Body of pancreas (tissue), 4 donors: ENCODE data around the gene PARP2. TPM values are rescaled to one million over a fixed set of nuclear protein-coding genes. Genes with fewer than 3 reads are reported as not detected.

Source experiments
- ATAC-seq: fragments of 150-250 bp; one replicate; pipeline ENCODE4 v1.9.1; 2016
- DNase-seq, 4 donors: peaks; one replicate each; pipeline ENCODE4 v3.0.0-alpha.2; 2019
- H3K27ac ChIP-seq, 4 donors: fragments of 200-600 bp; sonication (generic); 1 replicate in 3 of 4; 2 replicates in 1 of 4; pipeline versions ENCODE4 v1.5.1 to v1.6.1; 2016 to 2019; ENCODE audit warnings: mild to moderate bottlenecking in 1 of 4, mixed read lengths in 1 of 4, moderate library complexity in 1 of 4
- H3K27me3 ChIP-seq, 2 donors: fragments of 200-600 bp; sonication (generic); one replicate each; pipeline ENCODE4 v1.6.0; 2016; ENCODE audit warnings: mild to moderate bottlenecking in 1 of 2
- H3K36me3 ChIP-seq, 2 donors: fragments of 200-600 bp; sonication (generic); replicated peaks in 1 of 2; 2 replicates each; pipeline ENCODE4 v1.5.1; 2016; ENCODE audit warnings: low read depth in 2 of 2; ENCODE audit not compliant: insufficient read depth in 1 of 2
- H3K4me1 ChIP-seq: fragments of 200-600 bp; sonication (generic); one replicate; pipeline ENCODE4 v1.6.0; 2016
- H3K4me3 ChIP-seq, 2 donors: fragments of 200-600 bp; sonication (generic); 1 replicate in 1 of 2; 2 replicates in 1 of 2; pipeline ENCODE4 v1.5.1; 2016 to 2019
- H3K9me3 ChIP-seq, 3 donors: fragments of 200-600 bp; sonication (generic); 1 replicate in 2 of 3; 2 replicates in 1 of 3; pipeline ENCODE4 v1.5.1; 2016
- POLR2A ChIP-seq, 3 donors: fragments of 450-650 bp; IDR thresholded peaks; one replicate each; pipeline ENCODE4 v1.6.1; 2016; ENCODE audit warnings: antibody characterized with exemption in 3 of 3, mild to moderate bottlenecking in 2 of 3
- WGBS, 2 donors: methylation state at CpG; one replicate each; pipeline ENCODE4 v1.1.5; 2017; 5-methylcytosine and 5-hydroxymethylcytosine counted together
- intact Hi-C: fragments of 100-400 bp; cut with DNase I; formaldehyde crosslinking; loops from one replicate; pipeline ENCODE4 v1.15.1; 2023
- total RNA-seq, 2 donors: library from RNA; depleted of rRNA; stranded (reverse); fragments of >200 nt; gene quantifications; one replicate each; pipeline ENCODE4 v1.1.0, GENCODE V29; 2016
- TF ChIP-seq, protein P1 (sequence below), 7 experiments: fragments of 450-650 bp in 4 of 7; fragments of 200-600 bp in 3 of 7; sonication (generic) in 3 of 7; IDR thresholded peaks; one replicate each; pipeline ENCODE4 v1.5.1; 2016 to 2019; ENCODE audit warnings: antibody characterized with exemption in 7 of 7

PARP2 gene
- total RNA-seq, 2 donors from 2014 or later = 5.6 to 11.7 TPM

GRCh38 chr14:20375471-20375870 is 32.0 kb downstream of the PARP2 start:
- H3K36me3 ChIP-seq = peaks cover 0 to 69% of the 10 kb centered on the region in 2 donors
- peaks cover 6% of the 10 kb centered on the region for H3K4me1 ChIP-seq
- DNase-seq = peak in 1 of 4 donors; percentile 28
- TF ChIP-seq POLR2A (IDR thresholded peaks at IDR 0.05) = no peak
- TF ChIP-seq, protein P1, sequence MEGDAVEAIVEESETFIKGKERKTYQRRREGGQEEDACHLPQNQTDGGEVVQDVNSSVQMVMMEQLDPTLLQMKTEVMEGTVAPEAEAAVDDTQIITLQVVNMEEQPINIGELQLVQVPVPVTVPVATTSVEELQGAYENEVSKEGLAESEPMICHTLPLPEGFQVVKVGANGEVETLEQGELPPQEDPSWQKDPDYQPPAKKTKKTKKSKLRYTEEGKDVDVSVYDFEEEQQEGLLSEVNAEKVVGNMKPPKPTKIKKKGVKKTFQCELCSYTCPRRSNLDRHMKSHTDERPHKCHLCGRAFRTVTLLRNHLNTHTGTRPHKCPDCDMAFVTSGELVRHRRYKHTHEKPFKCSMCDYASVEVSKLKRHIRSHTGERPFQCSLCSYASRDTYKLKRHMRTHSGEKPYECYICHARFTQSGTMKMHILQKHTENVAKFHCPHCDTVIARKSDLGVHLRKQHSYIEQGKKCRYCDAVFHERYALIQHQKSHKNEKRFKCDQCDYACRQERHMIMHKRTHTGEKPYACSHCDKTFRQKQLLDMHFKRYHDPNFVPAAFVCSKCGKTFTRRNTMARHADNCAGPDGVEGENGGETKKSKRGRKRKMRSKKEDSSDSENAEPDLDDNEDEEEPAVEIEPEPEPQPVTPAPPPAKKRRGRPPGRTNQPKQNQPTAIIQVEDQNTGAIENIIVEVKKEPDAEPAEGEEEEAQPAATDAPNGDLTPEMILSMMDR (IDR thresholded peaks at IDR 0.05) = no peak
- 42 to 54% methylated on average over 3 of the region's 3 CpGs for WGBS, 2 donors
- H3K4me3 ChIP-seq = no peak overlapping the region
- no peaks in the 10 kb centered on the region for H3K9me3 ChIP-seq
- peak; percentile 47 for ATAC-seq
- no peaks in the 10 kb centered on the region for H3K27me3 ChIP-seq
- H3K27ac ChIP-seq = no peak overlapping the region
- intact Hi-C loops = no loop called here

DNA sequence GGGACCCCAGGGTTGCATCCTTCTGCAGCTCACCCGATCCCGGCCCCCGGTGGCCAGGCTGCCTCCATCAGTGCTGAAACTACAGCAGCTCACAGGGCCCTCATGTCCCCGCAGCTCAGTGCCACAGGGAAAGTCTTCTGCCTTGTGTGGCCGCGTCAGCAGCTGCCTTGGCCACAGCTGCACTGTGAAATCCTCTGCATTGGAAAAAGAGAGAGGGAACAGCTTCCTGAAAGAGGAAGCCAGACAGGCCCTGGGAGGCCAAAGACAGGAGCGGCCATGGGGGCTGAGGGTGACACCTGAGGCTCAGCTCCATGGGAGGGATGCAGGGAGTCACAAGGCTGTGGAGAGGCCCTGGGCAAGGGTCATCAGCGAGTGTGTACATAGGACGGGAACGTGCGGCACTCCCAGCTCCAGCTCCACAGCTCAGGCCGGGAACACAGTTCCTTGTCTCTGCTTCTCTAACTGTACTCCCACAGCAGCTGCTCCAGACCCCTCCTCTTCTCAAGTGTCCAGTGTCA is 32.7 kb downstream of the PARP2 start:
- H3K27ac ChIP-seq = no peak overlapping the region
- intact Hi-C loops = no loop called here
- no peaks in the 10 kb centered on the region for H3K9me3 ChIP-seq
- H3K4me3 ChIP-seq = no peak overlapping the region
- no peak for TF ChIP-seq POLR2A (IDR thresholded peaks at IDR 0.05)
- TF ChIP-seq, protein P1 (IDR thresholded peaks at IDR 0.05) = no peak
- DNase-seq = no peak
- ATAC-seq = no peak
- WGBS, 2 donors = 92% methylated on average over 12 of the region's 12 CpGs
- peaks cover 0 to 63% of the 10 kb centered on the region in 2 donors for H3K36me3 ChIP-seq
- no peaks in the 10 kb centered on the region for H3K27me3 ChIP-seq
- H3K4me1 ChIP-seq = peaks cover 6% of the 10 kb centered on the region

- H3K27ac ChIP-seq = no peak overlapping the region
- WGBS, 2 donors = 87 to 100% methylated on average over 2 of the region's 2 CpGs
- H3K27me3 ChIP-seq = no peaks in the 10 kb centered on the region
- DNase-seq (no peak), ATAC-seq (no peak)
- no peaks in the 10 kb centered on the region for H3K9me3 ChIP-seq
- H3K4me1 ChIP-seq = peaks cover 6% of the 10 kb centered on the region
- peaks cover 5 to 64% of the 10 kb centered on the region in 2 donors for H3K36me3 ChIP-seq
- no peak for TF ChIP-seq POLR2A (IDR thresholded peaks at IDR 0.05)
- TF ChIP-seq, protein P1 (IDR thresholded peaks at IDR 0.05) = no peak
- intact Hi-C loops = no loop called here
- no peak overlapping the region for H3K4me3 ChIP-seq
Observed at GRCh38 chr14:20377171-20377570, 33.7 kb downstream of the PARP2 start.

DNA sequence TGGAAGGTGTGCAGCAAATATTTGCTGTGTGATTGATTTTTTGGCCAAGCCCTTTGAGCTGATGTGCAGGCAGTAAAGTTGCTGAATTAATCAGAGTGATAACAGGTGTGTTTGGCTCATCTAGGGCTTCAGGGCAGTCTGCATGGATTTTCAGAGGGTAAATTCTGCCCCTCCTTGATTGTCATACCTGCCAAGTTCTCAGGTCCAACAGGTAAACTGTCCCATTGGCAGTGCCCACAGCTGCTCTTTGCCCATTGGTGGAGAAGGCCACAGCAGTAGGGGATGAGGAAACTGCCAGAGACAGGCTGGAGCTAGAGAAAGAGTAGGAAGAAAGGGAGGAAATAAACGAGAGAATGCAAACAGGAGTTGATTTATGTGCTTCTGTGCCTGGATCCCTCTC is 36.3 kb downstream of the PARP2 start:
- DNase-seq = no peak
- H3K4me3 ChIP-seq = no peak overlapping the region
- H3K4me1 ChIP-seq = peaks cover 6% of the 10 kb centered on the region
- peaks cover 6 to 73% of the 10 kb centered on the region in 2 donors for H3K36me3 ChIP-seq
- ATAC-seq = no peak
- no peaks in the 10 kb centered on the region for H3K9me3 ChIP-seq
- TF ChIP-seq, protein P1 (IDR thresholded peaks at IDR 0.05) = no peak
- no peak overlapping the region for H3K27ac ChIP-seq
- intact Hi-C loops = no loop called here
- no peaks in the 10 kb centered on the region for H3K27me3 ChIP-seq
- 20 to 31% methylated on average over 1 of the region's 1 CpG for WGBS, 2 donors

DNA sequence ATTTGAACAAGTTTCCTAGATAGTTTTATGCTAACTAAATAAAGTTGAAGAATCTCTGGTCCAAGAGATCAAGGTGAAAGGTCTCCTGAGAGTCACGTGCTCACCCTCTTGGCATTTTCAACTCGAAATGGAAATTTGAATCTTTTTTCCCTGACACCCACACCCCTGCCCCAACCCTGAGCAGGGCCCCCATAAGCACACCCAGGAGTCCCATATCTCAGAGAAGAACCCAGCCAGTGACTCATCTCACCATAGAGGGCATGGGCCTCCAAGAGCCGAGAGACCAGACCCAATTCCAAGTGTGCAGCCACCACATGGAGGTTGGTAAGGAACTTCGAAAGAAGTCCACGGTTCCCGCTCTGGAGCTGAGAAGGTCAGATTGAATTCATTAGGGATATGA is 37.2 kb downstream of the PARP2 start:
- ATAC-seq = no peak
- 80 to 81% methylated on average over 6 of the region's 6 CpGs for WGBS, 2 donors

More for the DNA sequence above, 37.2 kb downstream of the PARP2 start:
- DNase-seq = no peak
- intact Hi-C loops = no loop called here
- Histone ChIP-seq H3K27me3 (no peaks in the 10 kb centered on the region), H3K4me3 (no peak overlapping the region), H3K36me3 (peaks cover 6 to 74% of the 10 kb centered on the region in 2 donors), H3K9me3 (no peaks in the 10 kb centered on the region), H3K27ac (no peak overlapping the region), H3K4me1 (peaks cover under 1% of the 10 kb centered on the region)
- no peak for TF ChIP-seq POLR2A (IDR thresholded peaks at IDR 0.05)
- TF ChIP-seq, protein P1 (IDR thresholded peaks at IDR 0.05) = no peak
